Stimulated activated CD4-positive, alpha-beta T cell treated with anti-CD3 and anti-CD28 coated beads, Interleukin-12 subunit alpha, Interleukin-12 subunit beta, amount 100 ng/mL, for 4 hours (primary cell): ENCODE data around the gene PPM1D.
"Not testable (repeated sequence)": the region's sequence is repeated elsewhere in the genome, so short reads cannot be mapped to it uniquely, and the experiment has no call there.

ENCODE experiments used
- DNase-seq: peaks from one replicate; pipeline ENCODE4 v3.0.0-alpha.2; 2020

The PPM1D gene

DNA sequence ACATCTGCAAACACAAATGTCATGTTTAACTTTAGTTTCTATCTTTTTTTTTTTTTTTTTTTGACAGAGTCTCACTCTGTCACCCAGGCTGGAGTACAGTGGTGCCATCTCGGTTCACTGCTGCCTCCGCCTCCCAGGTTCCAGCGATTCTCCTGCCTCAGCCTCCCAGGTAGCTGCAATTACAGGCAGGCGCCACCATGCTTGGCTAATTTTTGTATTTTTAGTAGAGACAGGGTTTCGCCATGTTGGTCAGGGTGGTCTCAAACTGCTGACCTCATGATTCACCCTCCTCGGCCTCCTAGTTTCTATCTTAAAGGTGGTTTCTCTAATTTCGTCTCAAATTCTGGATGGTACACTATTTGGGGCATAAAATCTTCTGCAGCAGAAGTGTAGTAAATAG lies 5.8 kb upstream of the PPM1D start:
- not testable (repeated sequence) for DNase-seq

DNA sequence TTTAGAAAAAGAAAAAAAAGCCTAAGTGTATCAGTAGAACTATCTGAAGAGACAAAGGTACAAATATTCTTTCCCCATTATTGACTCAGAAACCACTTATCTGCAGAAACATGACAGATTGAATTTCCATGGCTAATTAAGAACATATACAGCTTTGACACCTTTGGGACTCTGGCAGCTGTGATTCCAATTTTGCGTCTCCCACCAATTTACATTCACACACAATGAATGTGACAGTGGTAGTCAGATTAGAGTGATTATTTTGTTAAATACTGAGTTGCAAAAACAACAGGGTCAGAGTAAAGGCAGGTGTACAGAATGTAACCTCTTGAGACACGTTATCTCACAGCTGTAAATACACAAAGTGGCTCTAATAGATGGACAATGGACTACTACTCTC lies 5.3 kb upstream of the PPM1D start:
- no peak for DNase-seq

- DNase-seq = no peak
These were observed 2.7 kb upstream of the PPM1D start for GRCh38 chr17:60597297-60597696.

DNA sequence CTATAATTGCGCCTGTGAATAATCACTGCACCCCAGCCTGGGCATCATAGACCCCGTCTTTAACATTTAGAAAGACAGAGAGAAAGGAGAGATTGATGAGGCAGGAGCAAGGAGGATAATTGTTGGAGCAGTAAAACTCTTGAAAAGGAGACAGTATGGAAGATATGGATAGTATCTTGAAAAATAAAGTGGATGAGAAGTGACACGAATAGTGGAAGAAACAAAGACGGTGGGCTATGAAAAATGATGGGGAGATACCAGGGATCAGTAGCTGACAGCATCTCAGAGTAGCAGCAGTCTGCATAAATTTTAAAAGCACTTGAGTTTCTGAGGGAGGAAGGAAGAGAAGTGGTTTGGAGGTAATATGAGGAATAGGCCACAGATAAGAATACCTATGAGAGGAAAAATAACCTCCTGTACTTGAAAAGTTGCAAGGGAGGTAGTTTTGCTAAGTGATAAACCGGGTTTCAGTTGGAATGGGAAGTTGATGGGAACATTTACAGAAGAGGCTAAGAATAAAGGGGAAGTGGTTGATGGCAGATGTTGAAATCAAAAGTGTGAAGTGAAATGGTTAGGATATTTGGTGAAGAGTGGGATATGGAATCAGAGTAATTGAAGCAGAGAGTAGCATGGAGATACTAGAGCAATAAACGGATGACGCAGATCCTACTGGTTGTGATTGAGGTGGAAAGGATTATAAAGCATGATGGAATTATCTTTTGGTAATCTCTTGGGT lies 1.8 kb upstream of the PPM1D start:
- DNase-seq = no peak

DNA sequence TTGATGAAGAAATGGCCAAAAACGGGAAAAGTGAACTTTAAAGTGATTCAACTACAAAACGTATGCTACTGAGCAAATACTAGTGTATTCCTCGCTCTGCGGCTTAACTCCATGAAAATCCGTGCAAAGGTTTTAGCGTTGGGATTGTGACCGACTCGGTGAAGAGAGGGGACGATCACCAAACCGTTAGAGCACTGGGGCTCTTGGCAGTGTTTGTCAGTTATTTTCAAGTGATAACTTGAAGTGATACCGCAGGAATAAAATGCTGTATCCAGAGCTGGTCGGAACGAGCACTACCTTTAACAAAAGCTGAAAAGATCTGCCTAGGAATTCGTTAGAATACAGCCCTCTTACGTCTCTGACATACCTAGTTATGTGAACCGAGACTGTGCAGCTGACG lies 773 bp upstream of the PPM1D start:
- DNase-seq = no peak

DNA sequence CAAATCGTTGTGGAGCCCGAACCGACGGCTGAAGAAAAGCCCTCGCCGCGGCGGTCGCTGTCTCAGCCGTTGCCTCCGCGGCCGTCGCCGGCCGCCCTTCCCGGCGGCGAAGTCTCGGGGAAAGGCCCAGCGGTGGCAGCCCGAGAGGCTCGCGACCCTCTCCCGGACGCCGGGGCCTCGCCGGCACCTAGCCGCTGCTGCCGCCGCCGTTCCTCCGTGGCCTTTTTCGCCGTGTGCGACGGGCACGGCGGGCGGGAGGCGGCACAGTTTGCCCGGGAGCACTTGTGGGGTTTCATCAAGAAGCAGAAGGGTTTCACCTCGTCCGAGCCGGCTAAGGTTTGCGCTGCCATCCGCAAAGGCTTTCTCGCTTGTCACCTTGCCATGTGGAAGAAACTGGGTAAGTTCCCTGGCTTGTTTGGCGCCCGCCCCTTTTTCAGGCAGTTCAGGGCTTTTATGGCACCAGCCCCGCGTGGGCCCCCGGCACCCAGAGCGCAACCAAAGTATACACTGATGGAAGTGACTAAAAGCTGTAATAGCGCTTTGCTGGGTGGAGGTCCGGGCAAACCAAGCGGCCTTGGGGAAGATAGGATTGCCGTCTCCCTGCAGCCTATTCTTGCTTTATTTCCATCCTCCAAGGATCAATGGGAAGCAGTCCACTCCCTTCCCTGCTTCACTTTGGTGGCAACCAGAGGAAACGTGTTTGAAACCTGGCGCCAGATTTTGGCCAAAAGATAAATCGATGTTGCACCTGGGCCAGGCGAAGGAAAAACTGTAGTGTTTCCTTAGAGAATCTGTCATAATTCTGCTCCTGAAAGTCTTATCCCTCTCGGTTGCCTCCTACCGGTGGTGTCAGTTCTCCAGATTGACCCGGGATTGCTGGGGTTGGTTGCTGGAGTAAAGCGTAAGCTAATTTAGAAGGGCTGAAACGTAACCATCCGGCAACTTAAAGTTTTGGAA lies 775 bp downstream of the PPM1D start:
- DNase-seq = peak; percentile 50

DNA sequence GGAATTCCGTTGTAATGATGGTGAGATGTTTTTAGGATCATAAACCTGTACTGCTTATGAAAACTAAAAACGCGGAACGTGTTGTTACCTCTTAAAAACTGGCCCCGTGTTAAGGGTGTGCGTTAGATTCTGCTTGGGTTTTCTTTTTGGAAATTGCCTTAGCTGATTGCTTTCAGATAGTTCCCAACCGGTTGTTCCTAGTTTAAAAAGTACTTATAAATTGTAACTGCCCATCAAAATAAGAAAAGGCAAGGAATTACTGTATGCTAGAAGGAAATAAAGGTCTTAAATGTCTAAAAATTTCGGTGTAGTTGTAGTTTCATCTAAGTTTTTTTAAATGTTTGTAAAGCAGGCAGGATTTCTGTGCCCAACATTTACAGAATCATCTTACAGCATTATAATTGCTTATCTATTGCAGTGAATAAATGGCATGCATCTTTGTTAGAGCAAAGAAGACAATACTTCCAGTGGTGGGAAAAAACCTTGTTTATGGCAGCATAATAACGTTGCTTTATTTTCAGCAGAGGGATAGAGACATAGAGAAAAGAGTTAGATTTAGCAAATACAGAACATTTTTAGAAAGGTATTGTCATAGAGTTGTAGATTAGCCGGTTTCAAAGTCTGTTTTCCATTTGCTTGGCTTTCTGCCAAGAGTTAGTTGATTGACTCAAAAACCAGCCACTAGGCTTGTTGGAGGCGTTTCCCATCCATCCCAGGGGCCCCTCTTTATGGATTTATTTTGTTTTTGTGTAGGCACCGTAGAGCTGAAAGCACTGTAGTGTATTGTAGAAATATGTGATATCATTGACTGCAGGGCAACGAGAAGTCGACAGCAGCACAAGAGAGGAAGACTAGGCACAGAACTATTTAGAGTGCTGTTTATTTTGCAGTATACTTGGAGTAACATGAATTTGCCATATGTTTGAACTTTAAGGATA lies 1.7 kb downstream of the PPM1D start:
- peak; percentile 19 for DNase-seq

GRCh38 chr17:60602385-60602742 lies 2.4 kb downstream of the PPM1D start:
- DNase-seq = no peak

DNA sequence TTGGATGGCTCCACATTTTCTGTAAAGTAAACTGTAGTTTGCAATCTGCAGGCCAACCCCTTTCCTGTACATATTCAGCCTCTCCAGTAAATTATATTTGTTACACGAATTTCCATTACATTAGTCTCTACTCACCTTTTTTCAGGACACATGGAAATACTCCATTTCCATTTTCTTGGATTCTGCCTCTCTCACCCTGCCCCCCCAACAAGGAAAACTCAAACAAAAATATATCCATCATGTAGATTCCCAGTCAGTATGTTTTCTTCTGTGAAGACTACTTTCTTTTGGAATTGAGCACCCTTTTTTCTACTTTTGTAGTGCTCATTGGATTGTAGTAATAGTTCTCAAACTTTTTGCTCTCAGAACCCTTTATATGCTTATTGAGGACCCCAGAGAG lies 2.9 kb downstream of the PPM1D start:
- no peak for DNase-seq

- DNase-seq = not testable (repeated sequence)
These were observed 3.5 kb downstream of the PPM1D start for GRCh38 chr17:60603477-60603876.

GRCh38 chr17:60604686-60605334 lies 4.8 kb downstream of the PPM1D start:
- no peak for DNase-seq

GRCh38 chr17:60606036-60606435 lies 6.0 kb downstream of the PPM1D start:
- DNase-seq = no peak

GRCh38 chr17:60610473-60610872 lies 10.5 kb downstream of the PPM1D start:
- DNase-seq = no peak

- not testable (repeated sequence) for DNase-seq
These were observed 11.3 kb downstream of the PPM1D start for GRCh38 chr17:60611321-60611720.

DNA sequence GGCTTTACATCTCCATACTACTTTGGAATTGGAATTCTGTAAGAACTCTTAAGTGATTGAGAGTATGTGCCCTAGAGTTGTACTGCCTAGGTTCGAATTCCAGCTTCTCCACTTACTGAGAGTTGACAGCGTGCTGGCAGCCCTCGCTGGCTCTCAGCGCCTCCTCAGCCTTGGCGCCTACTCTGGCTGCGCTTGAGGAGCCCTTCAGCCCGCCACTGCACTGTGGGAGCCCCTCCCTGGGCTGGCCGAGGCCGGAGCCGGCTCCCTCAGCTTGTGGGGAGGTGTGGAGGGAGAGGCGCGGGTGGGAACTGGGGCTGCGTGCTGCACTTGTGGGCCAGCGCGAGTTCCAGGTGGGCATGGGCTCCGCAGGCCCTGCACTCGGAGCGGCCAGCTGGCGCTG lies 13.3 kb downstream of the PPM1D start:
- no peak for DNase-seq

GRCh38 chr17:60613796-60614195 lies 13.8 kb downstream of the PPM1D start:
- not testable (repeated sequence) for DNase-seq

- not testable (repeated sequence) for DNase-seq
These were observed 14.3 kb downstream of the PPM1D start for GRCh38 chr17:60614247-60614646.

DNA sequence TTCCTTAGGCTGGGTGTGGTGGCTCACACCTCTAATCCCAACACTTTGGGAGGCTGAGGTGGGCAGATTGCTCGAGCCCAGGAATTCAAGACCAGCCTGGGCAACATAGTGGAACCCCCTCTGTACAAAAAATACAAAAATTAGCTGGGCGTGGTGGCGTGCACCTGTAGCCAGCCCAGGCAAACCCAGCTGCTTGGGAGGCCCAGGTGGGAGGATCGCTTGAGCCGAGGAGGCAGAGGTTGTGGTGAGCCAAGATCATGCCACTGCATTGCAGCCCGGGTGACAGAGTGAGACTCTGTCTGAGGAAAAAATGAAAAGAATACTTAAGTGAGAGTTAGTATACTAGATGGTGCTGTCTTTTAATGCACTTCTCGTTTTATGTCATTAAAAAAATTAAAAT lies 15.1 kb downstream of the PPM1D start:
- no peak for DNase-seq

DNA sequence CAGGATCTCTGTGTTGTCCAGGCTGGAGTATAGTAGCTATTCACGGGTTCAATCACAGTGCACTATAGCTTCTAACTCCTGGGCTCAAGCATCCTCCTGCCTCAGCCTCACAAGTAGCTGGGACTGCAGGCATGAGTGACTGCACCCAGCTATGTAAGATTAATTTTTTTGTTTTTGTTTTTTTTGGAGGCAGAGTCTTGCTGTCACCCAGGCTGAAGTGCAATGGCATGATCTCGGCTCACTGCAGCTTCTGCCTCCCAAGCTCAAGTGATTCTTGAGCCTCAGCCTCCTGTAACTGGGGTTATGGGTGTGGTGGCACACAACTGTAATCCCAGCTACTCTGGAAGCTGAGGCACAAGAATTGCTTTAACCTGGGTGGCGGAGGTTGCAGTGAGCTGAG lies 15.8 kb downstream of the PPM1D start:
- no peak for DNase-seq

DNA sequence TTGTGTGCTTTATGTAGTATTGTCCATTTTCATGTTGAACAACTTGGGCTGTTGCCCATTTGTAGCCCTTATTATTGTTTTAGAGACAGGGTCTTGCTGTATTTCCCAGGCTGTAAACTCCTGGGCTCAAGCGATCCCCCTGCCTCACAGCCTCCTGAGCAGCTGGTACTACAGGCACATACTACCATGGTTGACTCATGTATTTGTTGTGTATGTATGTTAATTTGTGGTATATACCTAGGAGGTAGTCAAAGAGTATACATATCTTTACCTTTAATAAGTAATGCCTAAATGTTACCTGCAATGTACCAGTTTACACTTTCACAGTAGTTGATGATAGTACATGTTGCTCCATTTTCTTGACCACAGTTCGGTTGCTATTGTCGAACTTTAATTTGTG lies 18.1 kb downstream of the PPM1D start:
- DNase-seq = no peak

- no peak for DNase-seq
These were observed 19.0 kb downstream of the PPM1D start for GRCh38 chr17:60618854-60619526.

DNA sequence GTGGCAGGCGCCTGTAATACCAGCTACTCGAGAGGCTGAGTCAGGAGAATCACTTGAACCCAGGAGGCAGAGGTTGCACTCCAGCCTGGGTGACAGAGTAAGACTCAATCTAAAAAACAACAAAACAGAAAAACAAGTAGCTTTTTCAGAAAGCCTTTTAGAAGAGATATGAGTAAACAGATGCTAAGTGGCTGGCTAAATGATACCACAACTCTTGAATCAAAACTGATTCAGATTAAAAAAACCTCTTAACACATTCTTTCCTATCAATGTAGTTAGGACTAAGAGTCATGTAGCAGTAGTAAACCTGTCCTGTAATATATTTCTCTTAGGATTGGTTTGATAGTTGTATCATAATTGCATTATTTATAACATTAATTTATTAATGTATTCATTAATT lies 23.0 kb downstream of the PPM1D start:
- DNase-seq = no peak
